ENCODE measurements around the gene FOXRED1.

DNA sequence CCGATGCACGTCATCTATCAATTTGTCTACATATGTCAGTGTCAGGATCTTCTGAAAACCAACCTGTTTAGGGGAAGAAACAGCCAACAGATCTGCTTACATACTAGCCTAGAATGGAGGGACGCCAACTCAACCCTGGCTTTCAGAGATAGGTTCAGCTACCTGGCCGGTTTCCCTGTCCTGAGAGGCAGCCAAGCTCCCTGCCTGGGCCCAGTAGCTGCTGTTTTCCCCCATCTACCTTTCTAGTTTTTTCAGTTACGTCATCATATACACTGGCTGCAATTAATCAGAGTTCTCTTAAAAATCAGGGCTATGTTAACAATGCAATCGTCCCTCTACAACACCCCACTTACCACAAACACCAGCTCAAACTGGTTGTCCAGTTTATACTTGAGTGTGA, 1.3 kb upstream of the FOXRED1 start:
- TF ChIP-seq, protein P1, sequence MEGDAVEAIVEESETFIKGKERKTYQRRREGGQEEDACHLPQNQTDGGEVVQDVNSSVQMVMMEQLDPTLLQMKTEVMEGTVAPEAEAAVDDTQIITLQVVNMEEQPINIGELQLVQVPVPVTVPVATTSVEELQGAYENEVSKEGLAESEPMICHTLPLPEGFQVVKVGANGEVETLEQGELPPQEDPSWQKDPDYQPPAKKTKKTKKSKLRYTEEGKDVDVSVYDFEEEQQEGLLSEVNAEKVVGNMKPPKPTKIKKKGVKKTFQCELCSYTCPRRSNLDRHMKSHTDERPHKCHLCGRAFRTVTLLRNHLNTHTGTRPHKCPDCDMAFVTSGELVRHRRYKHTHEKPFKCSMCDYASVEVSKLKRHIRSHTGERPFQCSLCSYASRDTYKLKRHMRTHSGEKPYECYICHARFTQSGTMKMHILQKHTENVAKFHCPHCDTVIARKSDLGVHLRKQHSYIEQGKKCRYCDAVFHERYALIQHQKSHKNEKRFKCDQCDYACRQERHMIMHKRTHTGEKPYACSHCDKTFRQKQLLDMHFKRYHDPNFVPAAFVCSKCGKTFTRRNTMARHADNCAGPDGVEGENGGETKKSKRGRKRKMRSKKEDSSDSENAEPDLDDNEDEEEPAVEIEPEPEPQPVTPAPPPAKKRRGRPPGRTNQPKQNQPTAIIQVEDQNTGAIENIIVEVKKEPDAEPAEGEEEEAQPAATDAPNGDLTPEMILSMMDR (conservative IDR thresholded peaks at IDR 0.05) = no peak
- no peak for TF ChIP-seq EZH2 (IDR thresholded peaks at IDR 0.05; ENCODE audit: low read depth)

All from PC-9 (cell line).